ENCODE data around the gene ZFP1.

Gene ZFP1

DNA sequence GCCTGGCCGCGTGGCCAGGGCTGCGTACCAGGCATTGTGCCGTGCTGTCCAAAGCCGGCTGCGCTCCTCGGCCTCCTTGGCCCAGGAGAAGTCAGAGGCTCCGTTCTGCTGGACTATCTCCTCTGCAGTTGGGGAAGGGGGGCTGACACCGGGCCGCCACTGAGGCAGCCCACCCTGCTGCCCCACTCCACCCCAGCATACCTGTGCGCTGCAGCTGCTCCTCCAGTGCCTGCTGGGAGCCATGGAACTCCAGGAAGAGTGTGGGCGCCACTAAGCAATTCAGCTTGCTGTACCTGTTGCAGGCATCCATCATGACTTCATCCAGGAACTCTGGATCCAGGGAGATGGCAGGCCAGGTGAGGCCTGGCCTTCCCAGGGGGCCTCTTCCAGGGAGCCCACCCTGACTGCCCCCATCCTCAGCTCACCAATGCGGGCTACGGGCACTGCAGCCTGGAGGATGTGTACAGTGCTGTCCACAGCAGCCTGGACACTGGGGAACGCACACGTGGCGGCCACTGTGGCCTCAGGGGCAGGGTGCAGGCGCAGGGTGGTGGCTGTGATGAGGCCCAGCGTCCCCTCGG, 34.7 kb upstream of the ZFP1 start:
- no peak for DNase-seq

DNA sequence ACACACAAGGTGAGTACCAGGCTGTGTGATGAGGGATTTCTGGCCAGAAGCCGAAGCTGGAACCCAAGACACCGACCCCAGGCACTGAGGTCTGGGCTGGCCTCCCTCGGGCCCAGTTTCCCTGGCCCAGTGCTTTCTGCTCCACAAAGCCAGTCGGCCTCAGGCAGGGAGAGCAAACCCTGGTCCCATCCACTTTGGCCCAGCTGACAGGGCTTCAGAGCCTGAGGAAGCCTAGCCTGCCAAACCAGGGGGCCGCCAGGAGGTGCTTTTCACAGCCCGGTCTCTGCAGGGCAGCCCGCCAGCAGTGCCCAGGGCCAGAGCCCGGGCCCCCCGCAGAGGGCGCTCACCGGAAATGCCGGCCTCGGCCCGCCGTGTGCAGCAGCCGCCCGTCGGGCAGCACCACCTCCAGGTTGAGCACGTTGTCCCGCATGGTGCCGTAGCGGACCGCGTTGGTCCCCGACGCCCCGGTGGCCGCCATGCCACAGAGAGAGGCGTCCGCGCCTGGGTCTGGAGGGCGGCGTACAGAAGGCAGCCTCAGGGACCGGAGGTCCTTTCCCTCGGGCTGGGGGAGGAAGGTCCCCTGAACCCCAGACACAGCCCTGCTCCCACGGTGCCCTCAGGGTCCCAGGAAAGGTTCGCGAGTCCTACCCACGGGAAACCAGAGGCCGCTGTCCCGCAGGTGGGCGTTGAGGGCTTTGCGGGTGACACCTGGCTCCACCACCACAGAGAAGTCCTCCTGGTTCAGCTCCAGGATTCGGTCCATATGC, 34.0 kb upstream of the ZFP1 start:
- no peak for DNase-seq

DNA sequence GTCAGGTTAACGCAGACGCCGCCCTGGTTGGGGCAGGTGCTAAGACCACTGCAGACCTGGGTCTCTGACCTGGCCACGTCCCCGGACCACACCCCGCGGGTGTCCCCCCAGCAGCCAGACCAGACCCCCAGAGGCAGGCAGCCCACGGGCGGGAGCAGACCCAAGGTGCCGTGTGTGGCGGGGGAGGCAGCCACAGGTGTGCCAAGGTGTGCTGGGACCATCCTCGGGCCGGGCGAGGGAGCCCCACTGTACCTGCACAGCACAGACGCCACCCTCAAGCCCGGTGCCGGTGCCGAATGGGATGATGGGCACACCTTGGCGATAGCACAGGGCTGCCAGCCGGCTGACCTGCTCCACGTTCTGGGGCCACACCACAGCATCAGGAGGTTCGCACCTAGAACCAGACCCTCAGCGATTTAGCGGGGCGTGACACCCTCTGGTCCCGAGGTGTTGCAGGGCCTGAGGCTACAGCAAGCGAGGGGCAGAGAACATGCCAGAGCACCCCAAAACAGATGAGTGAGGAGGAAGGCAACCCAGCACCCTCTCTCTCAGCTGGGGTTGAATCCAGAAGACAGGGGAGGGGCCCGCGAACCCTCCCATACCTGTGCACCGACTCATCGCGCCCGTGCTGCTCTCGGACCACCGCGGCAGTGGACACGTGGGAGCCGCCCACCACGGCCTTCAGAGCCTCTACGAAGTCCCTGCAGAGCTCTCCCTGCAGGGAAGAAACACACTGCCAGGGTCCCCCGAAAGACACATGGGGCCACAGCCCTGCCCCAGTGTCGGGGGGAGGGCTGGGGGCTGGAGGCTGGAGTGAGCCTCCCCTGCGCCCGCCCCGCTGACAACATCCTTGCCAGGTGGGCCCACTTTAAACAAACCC, 33.1 kb upstream of the ZFP1 start:
- DNase-seq: no peak

DNA sequence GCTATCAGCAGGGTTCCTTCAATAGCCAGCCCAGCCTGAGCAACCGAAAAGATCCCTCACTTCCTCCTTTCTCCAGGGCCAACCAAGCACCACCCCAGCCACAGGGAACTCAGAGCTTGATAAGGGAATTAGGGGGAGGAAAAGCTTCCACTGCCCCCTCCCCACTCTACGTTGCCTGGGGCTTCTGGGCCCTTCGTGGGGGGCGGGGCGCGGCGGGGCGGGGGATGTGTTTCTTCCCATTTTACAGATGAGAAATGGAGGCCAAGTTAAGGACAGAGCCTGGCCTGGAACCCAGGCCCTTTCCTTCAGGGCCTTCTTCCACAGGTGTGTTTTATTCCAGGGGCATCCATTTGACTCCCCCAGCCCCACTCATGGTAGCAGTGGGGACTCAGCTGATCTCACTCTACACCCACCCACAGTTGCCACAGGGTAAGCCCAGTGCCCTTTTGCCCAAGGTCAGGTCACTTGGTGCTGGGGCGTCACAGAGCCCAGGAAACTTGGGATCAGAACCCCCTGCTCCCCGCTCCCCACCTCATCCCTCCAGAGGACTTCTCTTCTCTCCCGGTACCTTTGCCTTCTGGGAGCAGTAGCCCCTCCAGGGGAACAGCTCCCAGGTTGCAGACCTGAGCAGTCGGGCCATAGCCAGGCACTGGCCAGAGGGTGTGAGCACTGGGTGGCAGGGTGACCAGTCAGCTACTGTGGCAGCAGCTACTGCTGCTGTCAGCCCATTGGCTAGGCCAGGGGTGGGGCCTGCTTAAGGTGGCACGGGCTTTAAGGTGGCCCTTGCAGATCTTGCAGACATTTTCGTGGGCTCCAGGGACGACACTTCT, 32.0 kb upstream of the ZFP1 start, which contains the start of gene LDHD:
Gene LDHD, minus strand, starts transcription at position 700 of the 830 bp plus-strand sequence. Its CDS starts 60 bp downstream, at position 640.
- peak; percentile 47 to 75 (median 68) for DNase-seq

DNA sequence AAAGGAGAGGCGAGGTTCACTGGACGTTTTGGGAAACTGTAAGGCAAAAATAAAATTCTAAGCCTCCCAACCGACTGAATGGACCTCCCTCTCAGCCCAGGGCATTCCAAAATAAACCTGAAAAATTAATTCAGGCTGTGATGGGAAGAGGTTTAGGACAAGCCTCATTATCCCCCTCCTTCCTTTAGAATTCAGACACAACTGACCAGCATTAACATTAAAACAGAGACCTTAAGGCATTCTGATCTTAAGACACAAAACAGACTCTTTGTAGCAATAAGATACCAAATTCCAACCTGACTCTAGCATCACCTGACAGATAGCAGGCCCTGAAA, 31.4 kb upstream of the ZFP1 start:
- DNase-seq: no peak

DNA sequence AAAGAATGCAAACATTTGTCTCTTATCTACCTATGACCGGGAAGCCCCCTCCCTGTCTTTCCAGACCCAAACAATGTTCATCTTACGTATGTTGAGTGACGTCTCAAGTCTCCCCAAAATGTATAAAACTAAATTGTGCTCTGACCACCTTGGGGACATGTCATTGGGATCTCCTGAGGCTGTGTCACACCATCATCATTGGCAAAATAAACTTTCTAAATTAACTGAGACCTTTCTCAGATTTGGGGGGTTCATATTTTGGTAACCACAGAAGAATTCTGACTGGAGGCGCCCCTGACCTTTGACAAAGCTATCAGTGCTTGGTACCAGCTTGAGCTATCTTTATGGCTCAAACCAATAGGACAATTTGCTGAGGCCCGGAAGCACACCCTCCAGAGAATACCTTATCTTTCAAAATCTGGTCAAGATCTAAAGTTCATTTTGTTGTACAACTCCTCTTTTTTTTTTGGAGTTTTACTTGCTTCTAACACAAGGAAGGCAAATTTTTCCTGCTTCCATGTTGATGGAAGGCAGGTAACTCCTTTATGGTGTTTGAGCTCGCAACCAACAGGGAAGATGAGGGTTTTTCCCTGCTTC, 29.3 kb upstream of the ZFP1 start:
- DNase-seq: no peak

DNA sequence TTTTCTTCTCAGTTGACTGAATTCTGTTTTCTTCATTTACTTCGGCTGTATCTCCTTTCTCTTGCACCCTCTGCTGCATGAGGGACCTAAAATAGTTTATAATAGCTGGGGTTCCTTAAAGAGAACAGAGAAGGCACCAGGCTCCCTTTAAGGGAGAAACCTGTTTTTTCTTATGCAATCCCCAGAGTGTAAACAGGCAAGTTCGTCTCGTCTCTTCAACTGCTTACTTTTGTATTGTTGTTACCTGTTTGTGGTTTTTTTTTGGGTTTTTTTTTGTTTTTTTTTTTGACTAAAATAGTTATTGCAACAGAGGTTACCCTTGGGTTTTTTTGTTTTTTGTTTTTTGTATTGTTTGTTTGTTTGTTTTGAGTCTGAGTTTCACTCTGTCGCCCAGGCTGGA, 28.1 kb upstream of the ZFP1 start:
- no peak for DNase-seq

DNA sequence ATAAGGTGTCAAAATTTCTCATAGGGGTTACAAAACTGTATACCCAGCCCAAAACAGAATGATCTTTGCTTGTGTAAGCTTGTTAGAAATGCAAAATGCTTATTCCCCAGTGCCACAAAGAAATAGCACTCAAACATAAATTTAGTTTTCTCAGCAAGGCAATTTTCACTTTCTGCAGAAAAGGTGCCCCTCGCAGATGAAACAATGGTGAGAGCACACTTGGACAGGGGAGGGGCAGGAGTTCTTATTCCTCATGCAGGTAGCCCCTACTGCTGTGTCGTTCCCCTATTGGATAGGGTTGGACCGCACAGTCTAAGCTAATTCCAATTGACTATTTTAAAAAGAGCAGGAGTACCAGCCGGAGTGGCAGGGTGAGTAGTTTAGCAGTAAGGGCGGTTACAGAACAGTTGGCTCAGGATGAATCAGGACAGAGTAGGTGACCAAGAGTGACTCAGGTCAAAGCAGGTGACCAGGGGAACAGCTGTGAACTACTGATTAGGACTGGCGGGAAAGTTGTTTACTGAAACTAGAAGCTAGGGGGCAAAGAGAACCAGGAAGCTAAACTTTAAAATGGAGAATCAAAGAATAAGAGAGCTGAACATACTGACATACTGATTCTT, 26.3 kb upstream of the ZFP1 start:
- DNase-seq: no peak

DNA sequence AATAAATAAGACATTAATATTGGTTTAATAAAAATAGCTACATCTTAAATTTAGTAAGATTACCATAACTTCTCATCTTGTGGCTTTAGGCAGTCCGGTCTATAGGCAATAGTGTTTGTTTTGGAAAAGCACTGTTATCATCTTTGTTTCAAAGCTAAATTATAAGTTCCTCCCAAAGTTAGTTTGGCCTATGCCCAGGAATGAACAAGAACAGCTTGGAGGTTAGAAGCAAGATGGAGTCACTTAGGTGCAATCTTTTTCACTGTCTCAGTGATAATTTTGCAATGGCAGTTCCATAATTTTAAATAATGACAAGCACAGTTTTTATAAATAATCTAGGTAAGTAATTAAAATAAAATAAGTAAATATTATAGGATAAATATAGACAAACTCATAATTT, 25.7 kb upstream of the ZFP1 start:
- DNase-seq: no peak

DNA sequence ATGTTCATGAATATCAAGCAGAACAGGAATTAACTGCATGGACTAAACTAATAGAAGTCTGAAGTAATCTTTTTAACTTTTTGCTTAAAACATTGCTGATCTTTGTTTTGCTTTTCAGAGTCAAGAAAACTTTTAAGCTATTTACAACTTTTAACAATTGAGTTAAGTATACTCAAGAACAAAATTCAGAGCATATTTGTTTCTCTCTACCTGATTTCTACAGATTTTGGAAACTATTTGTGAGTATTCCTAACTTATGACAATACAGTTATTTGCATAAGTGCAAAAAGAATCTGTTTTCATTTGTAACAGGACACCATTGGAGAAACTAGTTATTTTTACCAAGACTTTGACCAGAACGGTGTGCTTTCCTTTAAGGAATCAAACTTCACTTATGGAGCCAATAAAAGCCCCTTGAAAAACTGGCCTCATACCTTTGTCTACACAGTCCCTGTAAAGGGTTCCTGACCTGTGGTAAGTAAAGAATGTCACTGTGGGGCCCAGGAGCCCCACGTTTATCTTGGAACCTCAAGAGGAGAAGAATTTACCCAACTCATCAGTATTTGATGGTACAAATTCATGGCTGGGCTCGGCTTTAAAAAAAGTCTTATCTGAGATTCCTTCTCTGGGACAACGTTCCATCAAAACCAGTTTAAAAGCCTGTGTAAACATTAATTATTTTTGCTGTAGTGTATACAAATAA, 20.5 kb upstream of the ZFP1 start:
- no peak for DNase-seq

DNA sequence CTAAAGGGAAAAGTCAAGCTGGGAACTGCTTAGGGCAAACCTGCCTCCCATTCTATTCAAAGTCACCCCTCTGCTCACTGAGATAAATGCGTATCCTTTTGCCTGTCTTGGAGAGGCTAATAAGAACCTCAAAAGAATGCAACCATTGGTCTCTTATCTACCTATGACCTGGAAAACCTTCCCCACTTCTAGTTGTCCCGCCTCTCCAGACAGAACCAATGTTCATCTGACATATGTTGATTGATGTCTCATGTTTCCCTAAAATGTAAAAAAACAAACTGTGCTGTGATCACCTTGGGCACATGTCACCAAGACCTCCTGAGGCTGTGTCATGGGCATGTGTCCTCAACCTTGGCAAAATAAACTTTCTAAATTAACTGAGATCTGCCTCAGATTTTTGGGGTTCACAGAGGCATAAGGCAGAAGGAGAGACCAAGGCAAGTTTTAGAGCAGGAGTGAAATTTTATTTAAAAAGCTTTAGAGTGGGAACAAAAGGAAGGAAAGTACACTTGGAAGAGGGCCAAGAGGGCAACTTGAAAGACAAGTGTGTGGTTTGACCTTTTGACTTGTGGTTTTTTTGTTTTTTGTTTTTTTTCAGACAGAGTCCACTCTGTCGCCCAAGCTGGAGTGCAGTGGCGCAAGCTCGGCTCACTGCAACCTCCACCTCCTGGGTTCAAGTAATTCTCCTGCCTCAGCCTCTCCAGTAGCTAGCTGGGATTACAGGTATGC, 18.7 kb upstream of the ZFP1 start:
- peak; percentile 35 to 67 (median 50) for DNase-seq

DNA sequence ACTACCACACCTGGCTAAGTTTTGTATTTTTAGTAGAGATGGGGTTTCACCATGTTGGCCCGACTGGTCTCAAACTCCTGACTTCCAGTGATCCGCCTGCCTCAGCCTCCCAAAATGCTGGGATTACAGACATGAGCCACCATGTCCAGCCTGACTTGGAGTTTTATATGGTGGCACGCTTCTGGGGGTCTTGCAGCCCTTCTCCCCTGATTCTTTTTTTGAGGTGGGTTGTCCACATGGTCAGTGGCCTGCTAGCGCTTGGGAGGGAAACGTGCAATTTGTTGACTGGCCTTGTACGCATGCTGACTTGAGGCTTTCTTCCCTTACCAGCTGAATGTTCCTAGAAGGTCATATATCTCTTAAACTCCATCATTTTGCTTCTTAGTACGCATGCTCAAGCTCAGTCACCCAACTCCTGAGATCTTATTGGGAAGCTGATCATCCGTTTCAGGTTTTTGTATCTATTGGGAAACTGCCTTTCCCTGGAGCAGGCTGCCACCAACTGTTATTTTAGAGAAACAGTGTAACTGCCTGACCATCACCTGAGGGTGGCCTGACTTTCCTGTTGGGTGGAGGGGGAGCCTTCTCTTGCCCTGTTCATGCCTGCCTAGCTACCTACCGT, 18.1 kb upstream of the ZFP1 start:
- DNase-seq: peak in 1 of 4 experiments; percentile 21

DNA sequence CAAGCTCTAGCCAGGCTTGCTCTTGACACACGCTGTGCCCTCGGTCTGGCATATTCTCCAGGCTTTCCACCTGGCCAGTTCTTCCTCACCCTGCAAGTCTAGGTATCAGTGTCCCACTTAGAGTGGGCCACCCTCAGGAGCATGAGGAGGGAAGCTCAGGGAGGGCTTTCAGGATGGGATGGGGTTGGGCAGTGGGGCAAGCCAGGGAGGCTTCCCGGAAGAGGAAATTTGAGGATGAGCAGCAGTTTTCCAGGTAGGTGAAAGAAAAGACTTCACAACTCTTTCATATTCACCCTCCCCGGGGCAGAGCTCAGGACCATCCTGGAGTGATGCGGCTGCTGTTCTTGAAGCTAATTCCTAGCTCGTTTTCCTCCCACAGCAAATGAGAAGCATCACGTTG, 17.2 kb upstream of the ZFP1 start:
- DNase-seq: no peak

DNA sequence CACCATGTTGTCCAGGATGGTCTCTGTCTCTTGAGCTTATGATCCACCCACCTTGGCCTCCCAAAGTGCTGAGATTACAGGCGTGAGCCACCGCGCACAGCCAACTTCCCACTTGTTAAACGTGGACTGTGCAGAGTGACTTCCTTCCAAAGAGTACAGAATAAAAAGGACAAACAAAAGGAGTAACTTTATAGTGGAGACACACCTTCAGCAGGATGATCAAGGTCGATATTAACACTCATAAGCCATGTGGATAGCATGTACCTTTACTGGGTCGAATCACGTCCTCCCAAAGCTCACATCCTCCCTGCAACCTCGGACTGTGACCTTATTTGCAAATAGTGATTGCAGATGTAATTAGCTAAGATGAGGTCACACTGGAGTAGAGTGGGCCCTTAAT, 10.1 kb upstream of the ZFP1 start:
- DNase-seq: no peak

DNA sequence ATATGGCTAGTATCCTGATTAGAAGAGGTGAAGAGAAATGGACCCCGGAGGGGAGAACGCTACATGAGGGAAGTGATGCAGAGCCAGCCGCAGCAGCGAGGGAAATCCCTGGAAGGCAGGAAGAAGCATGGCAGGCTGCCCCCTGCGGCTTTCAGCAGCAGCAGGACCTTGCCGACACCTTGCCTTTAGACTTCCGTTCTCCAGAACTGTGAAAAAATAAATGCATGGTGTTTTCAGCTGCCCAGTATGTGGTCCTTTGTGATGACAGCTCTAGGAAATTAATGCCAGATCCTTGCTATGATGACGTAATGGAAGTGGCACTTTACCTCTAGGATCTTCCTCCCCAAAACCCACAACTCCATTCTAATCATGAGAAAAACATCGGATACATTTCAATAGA, 9.7 kb upstream of the ZFP1 start:
- peak; percentile 15 to 55 (median 22) for DNase-seq

DNA sequence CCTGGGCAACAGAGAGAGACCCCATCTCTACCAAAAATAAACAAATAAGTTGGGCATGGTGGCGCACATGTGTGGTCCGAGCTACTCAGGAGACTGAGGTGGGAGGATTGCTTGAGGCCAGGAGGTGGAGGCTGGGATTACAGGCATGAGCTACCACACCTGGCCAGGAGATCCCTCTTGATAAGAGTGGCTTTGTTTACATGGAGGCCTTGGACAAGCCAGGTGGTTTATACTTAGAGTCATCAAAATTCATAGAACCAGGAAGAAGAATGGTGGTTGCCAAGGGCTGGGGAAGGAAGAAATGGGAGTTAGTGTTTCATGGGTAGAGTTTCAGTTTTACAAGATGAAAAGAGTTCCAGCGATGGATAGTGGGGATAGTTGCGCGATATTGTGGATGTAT, 8.8 kb upstream of the ZFP1 start:
- no peak for DNase-seq

DNA sequence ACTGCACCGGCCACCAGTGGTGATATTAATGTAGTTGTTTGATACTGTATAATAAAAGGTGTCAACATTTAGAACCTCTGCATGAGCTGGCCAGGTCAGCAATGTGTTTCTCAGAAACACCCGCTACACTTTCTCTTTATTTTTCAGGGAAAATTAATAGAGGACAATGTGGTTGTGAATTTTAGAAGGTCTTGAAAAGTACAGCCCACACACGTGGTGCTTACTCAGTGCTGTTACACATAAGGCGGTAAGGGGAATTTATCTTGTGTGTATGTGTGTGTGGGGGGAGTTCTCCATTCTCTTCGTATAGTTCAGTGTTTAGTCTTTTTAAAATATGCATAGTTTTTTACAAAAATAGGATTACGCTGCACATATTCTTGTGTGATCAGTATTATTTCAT, 4.4 kb upstream of the ZFP1 start:
- peak; percentile 11 to 69 (median 51) for DNase-seq

DNA sequence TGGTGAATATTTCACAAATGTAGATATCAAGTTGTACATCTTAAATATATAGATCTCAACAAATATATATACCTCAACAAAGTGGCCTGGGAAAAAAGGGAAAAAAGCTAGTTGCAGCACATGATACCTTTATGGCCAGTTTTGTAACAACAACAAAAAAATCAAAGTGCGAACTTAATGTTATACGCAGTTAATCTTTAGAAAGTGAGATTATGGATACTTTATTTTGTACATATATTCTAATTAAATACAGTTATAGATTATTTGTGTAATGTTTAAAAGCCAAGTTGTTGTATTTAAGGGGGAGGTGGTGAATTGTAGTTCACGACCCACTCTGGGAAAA, 385 bp upstream of the ZFP1 start:
- no peak for DNase-seq

DNA sequence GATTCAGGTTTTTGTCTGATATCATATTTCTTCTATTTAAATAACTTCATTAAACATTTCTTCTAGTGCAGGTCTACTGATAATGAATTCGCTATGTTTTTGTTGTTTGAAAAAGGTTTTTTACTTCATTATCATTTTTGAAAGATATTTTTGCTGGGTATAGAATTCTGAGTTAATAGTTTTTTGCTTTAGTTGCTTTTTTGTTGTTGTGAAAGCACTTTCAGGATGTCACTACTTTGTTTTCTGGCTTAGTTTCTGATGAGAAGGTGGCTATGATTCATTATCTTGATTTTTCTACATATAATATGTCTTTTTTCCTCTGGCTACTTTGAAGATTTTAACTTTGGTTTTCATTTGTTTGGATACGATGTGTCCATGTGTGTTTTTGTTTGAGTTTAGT, 3.5 kb downstream of the ZFP1 start:
- DNase-seq: no peak

DNA sequence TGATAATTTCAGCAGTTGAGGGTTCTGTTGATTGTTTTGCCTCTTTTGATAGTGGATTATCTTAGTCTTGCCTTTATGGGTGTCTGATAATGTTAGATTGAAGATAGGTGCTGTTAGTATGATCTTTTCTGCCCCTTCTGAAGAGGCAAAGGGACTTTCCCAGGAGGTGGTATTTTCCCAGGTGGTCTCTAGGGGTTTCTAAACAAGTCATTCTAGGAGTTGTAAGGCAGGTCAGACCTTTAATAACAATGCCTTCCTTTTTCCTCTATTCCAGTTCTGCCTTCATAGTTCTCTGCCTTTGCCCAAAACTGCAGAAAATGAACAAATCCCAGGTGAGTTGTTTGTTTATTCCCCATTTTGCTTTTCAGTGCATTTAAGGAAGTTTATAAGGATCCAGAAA, 4.3 kb downstream of the ZFP1 start:
- no peak for DNase-seq

All from suppressor macrophage (primary cell).